Myocyte (in vitro differentiated cells): Measurements from ENCODE around the gene GAS2L1. TPM values are rescaled to one million over a fixed set of nuclear protein-coding genes. Genes with fewer than 3 reads are reported as not detected.
"Not testable (repeated sequence)": the region's sequence is repeated elsewhere in the genome, so short reads cannot be mapped to it uniquely, and the experiment has no call there.

Source experiments
- DNase-seq: peaks from one replicate; pipeline ENCODE4 v3.0.0-alpha.2; 2012; ENCODE audit warnings: low read depth
- total RNA-seq: library from RNA; depleted of rRNA; stranded (reverse); fragments of >200 nt; gene quantifications from 2 replicates; pipeline ENCODE4 v1.2.3, GENCODE V29; 2014

The GAS2L1 gene
- total RNA-seq, 1 donor from 2014 or later = 20.4 TPM

GRCh38 chr22:29340566-29340965, 34.1 kb downstream of the GAS2L1 start:
- no peak for DNase-seq

- DNase-seq = no peak
These were observed 34.8 kb downstream of the GAS2L1 start for GRCh38 chr22:29341056-29341848.

GRCh38 chr22:29341849-29342127, 35.3 kb downstream of the GAS2L1 start:
- no peak for DNase-seq

- no peak for DNase-seq
These were observed 35.7 kb downstream of the GAS2L1 start for GRCh38 chr22:29342177-29342576.

GRCh38 chr22:29342577-29343312, 36.3 kb downstream of the GAS2L1 start:
- DNase-seq = no peak

- no peak for DNase-seq
These were observed 36.9 kb downstream of the GAS2L1 start for GRCh38 chr22:29343313-29343805.

GRCh38 chr22:29344137-29344536, 37.7 kb downstream of the GAS2L1 start:
- DNase-seq = peak; percentile 74

- DNase-seq = not testable (repeated sequence)
These were observed 38.4 kb downstream of the GAS2L1 start for GRCh38 chr22:29344889-29345288.

GRCh38 chr22:29345932-29346331, 39.5 kb downstream of the GAS2L1 start:
- no peak for DNase-seq

GRCh38 chr22:29346659-29347058, 40.2 kb downstream of the GAS2L1 start:
- DNase-seq = peak; percentile 88

- DNase-seq = no peak
These were observed 41.6 kb downstream of the GAS2L1 start for GRCh38 chr22:29348041-29348440.

- no peak for DNase-seq
These were observed 42.5 kb downstream of the GAS2L1 start for GRCh38 chr22:29348956-29349355.

- DNase-seq = no peak
These were observed 44.6 kb downstream of the GAS2L1 start for GRCh38 chr22:29351042-29351441.

- no peak for DNase-seq
These were observed 45.4 kb downstream of the GAS2L1 start for GRCh38 chr22:29351891-29352290.

GRCh38 chr22:29352778-29353177, 46.3 kb downstream of the GAS2L1 start:
- no peak for DNase-seq

GRCh38 chr22:29353286-29353685, 46.8 kb downstream of the GAS2L1 start:
- no peak for DNase-seq

- no peak for DNase-seq
These were observed 47.4 kb downstream of the GAS2L1 start for GRCh38 chr22:29353860-29354259.

GRCh38 chr22:29357193-29357890, 50.9 kb downstream of the GAS2L1 start:
- not testable (repeated sequence) for DNase-seq

GRCh38 chr22:29359469-29359868, 53.0 kb downstream of the GAS2L1 start:
- DNase-seq = peak; percentile 79
